NCI-H146 treated with DMSO at 0.1 percent for 48 hours (cell line): ENCODE results near the gene WDR87.
"Not testable (repeated sequence)": the region's sequence is repeated elsewhere in the genome, so short reads cannot be mapped to it uniquely, and the experiment has no call there.

ENCODE experiments used
- DNase-seq: peaks from one replicate; lab custom pipeline; 2025; ENCODE audit not compliant: unreplicated experiment; lab: John Stamatoyannopoulos, UW

WDR87 gene

DNA sequence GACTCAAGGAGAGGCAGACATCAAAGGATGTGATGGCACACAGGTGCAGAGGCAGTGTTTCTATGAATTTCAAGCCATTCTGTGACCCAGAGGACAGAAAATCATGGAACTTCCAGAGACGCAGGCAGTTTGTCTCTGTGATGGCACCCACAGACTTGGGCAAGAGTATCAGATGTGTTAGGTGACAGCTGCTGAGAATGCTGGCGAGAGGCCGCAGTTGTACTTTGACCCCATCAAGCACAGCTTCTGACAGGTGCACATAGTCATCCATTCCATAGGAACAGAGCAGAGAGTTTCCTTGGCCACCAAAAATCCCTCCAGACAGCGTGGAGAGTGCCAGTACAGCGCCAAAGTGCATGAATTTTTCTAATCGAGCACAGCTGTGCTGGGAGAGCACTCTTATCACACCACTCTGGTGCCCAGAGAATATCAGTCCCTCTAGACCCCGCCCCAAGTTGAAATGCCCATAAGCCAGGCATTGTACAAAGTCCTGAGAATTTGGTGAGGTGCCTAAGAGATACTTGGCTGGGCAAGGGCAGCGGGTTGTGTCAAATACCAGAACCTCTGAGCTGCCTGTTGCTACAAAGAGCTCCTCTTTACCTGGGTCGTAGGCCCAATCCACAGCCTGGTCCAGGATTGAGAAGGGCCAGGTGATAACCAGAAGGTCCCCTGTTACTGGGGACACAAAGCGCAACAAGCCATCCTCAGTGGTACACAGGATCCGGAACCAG lies 12.4 kb downstream of the WDR87 start:
- DNase-seq, result no peak

DNA sequence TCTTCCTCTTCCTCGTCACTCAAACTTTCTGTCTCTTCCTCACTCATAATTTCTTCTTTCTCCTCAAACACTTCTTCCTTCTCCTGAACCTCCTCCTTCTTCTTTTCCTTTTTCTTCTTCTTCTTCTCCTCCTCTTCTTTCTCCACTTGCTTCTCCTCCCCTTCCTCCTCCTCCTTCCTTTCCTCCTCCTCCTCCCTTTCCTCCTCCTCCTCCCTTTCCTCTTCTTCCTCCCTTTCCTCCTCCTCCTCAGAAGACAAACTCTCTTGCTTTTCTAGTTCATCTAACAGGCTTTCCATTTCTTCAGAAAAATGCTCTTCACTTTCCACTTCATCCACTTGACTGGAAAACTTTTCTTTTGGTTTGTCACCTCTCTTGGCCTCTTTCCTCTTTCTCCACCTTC lies 19.8 kb downstream of the WDR87 start:
- no peak for DNase-seq

DNA sequence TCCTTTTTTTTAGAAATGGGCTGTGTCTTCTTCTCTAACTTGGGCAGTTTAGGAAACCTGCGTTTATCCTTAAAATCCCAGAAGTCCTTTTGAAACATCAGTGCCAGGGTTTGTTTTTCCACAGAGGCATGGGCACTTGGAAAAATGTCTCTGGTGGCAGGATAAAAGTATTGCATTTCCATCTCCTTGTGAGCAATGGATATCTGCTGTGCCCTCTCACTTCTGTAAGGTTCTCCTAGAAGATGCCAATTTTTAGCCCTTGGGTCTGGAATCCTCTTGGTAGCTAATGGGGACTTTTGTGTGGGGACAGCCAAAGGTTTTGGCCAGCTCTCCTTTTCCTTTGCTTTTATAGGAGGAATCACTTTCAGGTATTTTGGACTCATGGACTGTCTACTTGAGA lies 21.0 kb downstream of the WDR87 start:
- no peak for DNase-seq

DNA sequence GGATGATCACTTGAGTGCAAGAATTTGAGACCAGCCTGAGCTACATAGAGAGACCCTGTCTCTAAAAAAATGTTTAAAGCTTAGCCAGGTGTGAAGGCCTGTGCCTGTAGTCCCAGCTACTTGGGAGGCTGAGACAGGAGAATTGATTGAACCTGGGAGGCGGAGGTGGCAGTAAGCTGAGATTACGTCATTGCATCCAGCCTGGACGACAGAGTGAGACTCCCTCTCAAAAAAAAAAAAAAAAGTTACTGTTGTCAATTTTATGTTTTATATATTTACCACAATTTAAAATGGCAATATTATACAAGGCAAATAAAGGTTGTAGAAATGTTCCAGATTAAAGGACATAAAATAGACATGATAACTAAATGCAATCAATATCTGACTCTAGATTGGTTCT lies 29.2 kb downstream of the WDR87 start:
- no peak for DNase-seq

DNA sequence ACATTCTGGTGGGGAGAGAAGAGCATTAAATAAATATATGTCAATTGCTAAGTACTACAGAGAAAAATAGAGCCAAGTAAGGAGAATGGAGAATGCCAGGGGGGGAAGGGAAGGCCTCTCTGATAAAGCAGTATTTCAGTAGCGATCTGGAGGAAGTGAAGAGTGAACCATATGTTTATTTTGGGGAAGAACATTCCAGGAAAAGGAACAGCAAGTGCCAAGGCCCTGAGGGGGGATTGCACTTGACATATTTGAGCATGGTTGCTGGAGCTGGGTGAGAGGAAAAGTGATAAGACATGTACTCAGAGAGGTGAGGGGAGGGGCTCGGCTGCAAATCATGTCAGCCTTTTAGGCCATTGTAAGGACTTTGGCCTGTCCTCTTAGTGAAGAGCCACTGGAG lies 30.4 kb downstream of the WDR87 start:
- no peak for DNase-seq

DNA sequence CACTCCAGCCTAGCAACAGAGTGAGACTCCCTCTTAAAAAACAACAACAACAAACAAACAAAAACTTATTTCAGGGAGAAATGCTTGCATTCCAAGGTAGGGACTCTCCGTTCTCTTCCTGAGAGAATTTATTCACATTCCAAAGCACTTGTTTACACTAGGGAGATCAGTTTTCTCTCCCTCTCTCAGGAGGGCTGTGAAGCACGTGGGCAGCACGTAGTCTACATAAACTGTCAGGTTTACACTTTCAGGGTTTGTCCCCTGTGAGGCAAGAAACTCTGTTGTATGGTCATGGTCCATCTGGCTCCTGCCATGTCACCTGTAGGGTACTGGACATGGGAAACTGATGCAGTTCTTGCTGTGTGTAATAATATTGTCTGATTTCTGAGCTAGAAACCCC lies 31.6 kb downstream of the WDR87 start:
- DNase-seq, result no peak

DNA sequence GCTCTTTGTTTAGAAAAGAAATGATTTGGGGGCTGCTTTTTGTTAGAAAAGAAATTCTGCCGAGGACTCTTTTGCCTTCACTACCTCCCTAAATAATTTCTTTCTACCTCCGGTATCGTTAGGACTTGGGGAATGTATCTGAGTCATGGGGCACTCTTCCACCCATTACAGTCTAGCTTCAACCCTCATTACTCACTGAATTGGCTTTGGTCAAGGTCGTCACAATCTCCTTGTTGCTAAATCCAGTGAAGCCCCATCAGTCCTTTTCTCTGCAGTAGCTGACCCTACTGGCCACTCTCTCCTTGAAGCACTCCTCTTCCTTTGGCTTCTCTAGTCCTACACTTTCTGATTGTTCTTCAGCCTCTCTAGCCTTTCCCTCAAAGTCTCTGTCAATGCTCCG lies 34.0 kb downstream of the WDR87 start:
- no peak for DNase-seq

DNA sequence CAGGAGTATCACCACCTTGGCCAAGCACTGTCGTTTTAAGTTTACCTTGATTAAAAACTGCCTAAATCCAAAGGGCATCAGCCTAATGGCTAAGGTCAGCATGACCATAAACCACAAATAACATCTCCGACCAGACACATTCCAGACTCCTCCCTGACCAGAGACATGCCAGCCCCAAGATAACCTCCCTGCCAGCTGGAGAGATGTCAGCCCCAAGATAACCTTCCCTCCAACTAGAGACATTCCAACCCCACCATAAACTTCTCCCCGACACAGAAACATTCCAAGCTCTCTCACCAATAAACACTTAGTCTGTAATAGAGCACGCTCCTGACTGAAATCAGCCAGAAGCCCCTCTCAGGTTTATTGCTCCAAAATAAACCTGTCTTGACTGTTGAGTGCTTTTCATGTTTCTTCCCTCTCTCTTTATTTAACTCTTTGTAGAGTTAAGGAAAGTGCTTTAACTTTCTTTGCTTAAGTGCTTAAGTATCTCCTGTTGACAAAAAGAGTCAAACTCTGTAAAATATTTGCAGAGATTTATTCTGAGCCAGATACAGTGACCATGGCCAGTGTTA lies 36.5 kb downstream of the WDR87 start:
- no peak for DNase-seq

DNA sequence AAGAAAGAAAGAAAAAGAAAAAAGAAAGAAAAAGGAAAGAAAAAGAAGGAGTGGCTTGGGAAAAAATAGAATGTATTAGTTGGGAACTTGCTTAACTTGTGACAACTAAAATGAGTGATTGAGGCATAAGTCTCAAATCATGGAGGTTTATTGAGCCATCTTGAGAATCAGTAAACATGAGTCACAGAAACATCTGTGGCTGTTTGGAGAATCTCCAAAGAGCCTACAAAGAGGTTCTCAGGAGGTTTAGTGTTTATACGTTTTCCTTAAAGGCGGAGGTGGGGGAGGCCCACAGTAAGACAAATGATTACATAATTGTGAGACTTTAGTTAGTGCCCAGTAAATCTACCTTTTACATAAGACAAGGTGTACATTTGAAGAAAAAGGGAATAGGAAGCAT lies 38.6 kb downstream of the WDR87 start:
- no peak for DNase-seq

DNA sequence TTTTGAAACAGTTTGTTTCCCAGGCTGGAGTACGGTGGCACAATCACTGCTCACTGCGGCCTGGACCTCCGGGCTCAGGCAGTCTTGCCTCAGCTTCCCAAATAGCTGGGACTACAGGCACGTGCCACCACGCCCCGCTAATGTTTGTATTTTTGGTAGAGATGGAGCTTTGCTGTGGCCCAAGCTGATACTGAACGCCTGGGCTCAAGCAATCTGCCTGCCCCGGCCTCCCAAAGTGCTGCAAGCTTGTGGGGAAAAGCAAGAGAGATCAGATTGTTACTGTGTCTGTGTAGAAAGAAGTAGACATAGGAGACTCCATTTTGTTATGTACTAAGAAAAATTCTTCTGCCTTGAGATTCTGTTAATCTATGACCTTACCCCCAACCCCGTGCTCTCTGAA lies 40.5 kb downstream of the WDR87 start:
- DNase-seq, result not testable (repeated sequence)

DNA sequence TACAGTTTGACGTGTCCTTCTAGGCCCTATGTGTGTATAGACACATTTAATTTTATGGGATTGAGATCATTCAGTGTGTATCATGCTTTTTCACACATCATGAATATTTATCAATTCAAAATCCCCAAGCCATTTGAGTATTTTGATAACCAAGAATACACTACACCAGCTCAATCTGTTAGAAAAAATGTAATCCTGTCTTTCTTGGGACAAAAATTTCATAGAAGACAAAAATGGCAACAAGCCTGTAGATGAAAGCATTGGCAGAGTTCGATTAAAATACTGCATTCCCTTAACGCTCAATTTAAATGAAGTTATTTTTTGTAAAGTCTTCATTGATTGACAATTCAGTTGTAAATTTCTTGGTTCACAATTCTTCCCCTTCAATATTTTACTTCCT lies 41.9 kb downstream of the WDR87 start:
- no peak for DNase-seq

DNA sequence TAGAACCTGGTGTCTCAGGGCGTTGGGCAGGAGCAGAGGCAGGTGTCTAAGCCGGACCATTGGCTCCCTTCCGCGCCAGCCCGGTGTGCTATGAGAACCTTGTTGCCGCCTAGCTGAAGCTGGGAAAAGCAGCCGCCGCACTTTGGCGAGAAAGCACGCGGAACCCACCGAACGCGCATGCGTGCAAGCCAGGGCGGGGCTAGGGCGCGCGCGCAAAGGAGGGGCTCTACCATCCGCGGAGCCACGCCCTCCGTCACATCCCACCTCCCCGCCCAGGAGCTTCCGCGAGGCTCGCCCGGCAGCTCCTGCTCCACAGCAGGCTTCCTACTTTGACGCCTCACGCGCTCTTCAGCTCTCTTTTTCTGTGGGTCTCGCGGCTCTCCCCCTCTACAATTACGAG lies 51.3 kb downstream of the WDR87 start:
- DNase-seq, result no peak

DNA sequence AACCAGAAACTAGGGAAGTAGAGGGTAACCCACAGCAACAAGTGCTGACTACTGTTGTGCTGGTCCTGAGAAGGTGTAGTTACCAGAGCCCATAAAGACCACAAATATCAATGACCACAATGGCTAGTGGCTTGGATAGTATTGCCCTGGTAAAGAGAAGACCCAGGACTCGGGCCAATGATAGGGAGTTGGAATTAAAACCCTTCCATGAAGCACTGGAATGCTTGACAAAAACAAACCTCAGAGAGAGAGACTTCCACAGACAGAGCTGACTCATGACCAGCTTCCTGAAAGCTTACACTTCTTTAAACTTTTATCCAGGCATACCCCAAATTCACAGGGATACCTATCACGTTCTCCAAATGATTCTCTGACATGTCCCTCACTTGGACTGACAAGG lies 60.5 kb downstream of the WDR87 start:
- DNase-seq, result no peak
